Upper lobe of left lung (tissue), 4 donors: ENCODE data around the gene PCBP3.

Source experiments
- CTCF ChIP-seq, 6 experiments: fragments of 450-650 bp in 4 of 6; fragments of 200-600 bp in 2 of 6; sonication (generic) in 2 of 6; IDR thresholded peaks; one replicate each; pipeline ENCODE4 v1.5.1; 2016 to 2019; ENCODE audit warnings: antibody characterized with exemption in 6 of 6
- EP300 ChIP-seq, 4 donors: sonication (generic); formaldehyde crosslinking; IDR thresholded peaks; one replicate each; pipeline ENCODE4 v1.5.1; 2017; ENCODE audit warnings: antibody characterized with exemption in 4 of 4, control low read depth in 2 of 4
- POLR2A ChIP-seq, 4 donors: fragments of 450-650 bp; IDR thresholded peaks; one replicate each; pipeline ENCODE4 v1.5.1; 2016 to 2017; ENCODE audit warnings: antibody characterized with exemption in 4 of 4, mild to moderate bottlenecking in 2 of 4
- POLR2AphosphoS5 ChIP-seq, 2 donors: sonication (generic); formaldehyde crosslinking; IDR thresholded peaks; one replicate each; pipeline ENCODE4 v1.5.1; 2017; ENCODE audit warnings: antibody characterized with exemption in 2 of 2

GRCh38 chr21:45598109-45598508, 45.4 kb upstream of the PCBP3 start:
- no peak for TF ChIP-seq POLR2AphosphoS5 (IDR thresholded peaks at IDR 0.05)
- no peak for TF ChIP-seq CTCF (IDR thresholded peaks at IDR 0.05)
- TF ChIP-seq EP300 (IDR thresholded peaks at IDR 0.05), result no peak
- no peak for TF ChIP-seq POLR2A (IDR thresholded peaks at IDR 0.05)
